Endothelial cell of umbilical vein (primary cell): Measurements from ENCODE around the gene HOXA10. TPM values are rescaled to one million over a fixed set of nuclear protein-coding genes. Genes with fewer than 3 reads are reported as not detected.

Experiments
- BruUV-seq: library from RNA; stranded (reverse); fragments of 400-500 nt; replicated peaks from 2 replicates; lab custom pipeline; 2021; lab: Mats Ljungman, UMichigan
- CTCF ChIA-PET: fragments of 300-600, 350-600 bp; sonication (Branson Sonifier 250); formaldehyde crosslinking; loops from one replicate; lab custom pipeline; 2021; ENCODE audit warnings: antibody characterized with exemption, inconsistent platforms; lab: Charles Lee
- POLR2A ChIA-PET: fragments of 300-600, 350-600 bp; sonication (Branson Sonifier 250); formaldehyde crosslinking; loops from one replicate; lab custom pipeline; 2021; ENCODE audit warnings: antibody characterized with exemption, inconsistent platforms; lab: Charles Lee
- DNase-seq: peaks from one replicate; pipeline ENCODE4 v3.0.0-alpha.2; 2011; ENCODE audit warnings: low read depth, low spot score
- FAIRE-seq: peaks from 2 replicates; lab custom pipeline; 2011; peaks lifted over from hg19 to GRCh38; lab: Jason Lieb, UNC
- H2AFZ ChIP-seq: 2 replicates; pipeline ENCODE4 v1.6.0; 2012; ENCODE audit warnings: low read depth, low read length, control low read depth, inconsistent platforms
- H3K27ac ChIP-seq: 2 replicates; pipeline ENCODE4 v1.5.1; 2011; ENCODE audit warnings: low read depth, mild to moderate bottlenecking, control low read depth, low read length, moderate library complexity; ENCODE audit not compliant: insufficient read depth
- H3K27me3 ChIP-seq, 2 experiments: 2 replicates each; pipeline versions ENCODE4 v1.6.0 to v1.6.1; 2011; ENCODE audit warnings: low read length in 2 of 2, mixed read lengths in 1 of 2; ENCODE audit not compliant: control insufficient read depth in 2 of 2, insufficient read depth in 2 of 2
- H3K36me3 ChIP-seq, 2 experiments: 2 replicates in 1 of 2; 3 replicates in 1 of 2; pipeline ENCODE4 v1.5.1; 2011; ENCODE audit warnings: low read length in 2 of 2, mild to moderate bottlenecking in 1 of 2, moderate library complexity in 1 of 2; ENCODE audit not compliant: control insufficient read depth in 2 of 2, insufficient read depth in 2 of 2; ENCODE audit errors: extremely low read depth in 1 of 2
- H3K4me1 ChIP-seq: 3 replicates; pipeline ENCODE4 v1.5.1; 2011; ENCODE audit warnings: mild to moderate bottlenecking, low read length; ENCODE audit not compliant: control insufficient read depth, insufficient read depth; ENCODE audit errors: extremely low read depth
- H3K4me2 ChIP-seq: 2 replicates; pipeline ENCODE4 v1.6.1; 2011; ENCODE audit warnings: low read length, control low read depth, mixed read lengths; ENCODE audit not compliant: insufficient read depth
- H3K4me3 ChIP-seq, 3 experiments: fragments of 200-600 bp in 1 of 3; sonication (generic), shearing (Covaris generic) in 1 of 3; replicated peaks in 1 of 3; 2 replicates each; pipeline ENCODE4 v1.5.1; 2011 to 2016; ENCODE audit warnings: control low read depth in 3 of 3, low read length in 3 of 3, mild to moderate bottlenecking in 2 of 3, inconsistent platforms in 1 of 3, low read depth in 1 of 3, moderate library complexity in 1 of 3; ENCODE audit not compliant: insufficient read depth in 1 of 3
- H3K79me2 ChIP-seq: 2 replicates; pipeline ENCODE4 v1.6.0; 2012; ENCODE audit warnings: low read length, inconsistent platforms; ENCODE audit not compliant: control insufficient read depth, insufficient read depth
- H3K9ac ChIP-seq: replicated peaks from 2 replicates; pipeline ENCODE3; 2011; ENCODE audit warnings: low read length, control low read depth; ENCODE audit not compliant: insufficient read depth; ENCODE audit errors: extremely low read depth
- H3K9me1 ChIP-seq: replicated peaks from 3 replicates; pipeline ENCODE4 v1.6.0; 2011; ENCODE audit warnings: mild to moderate bottlenecking, low read length; ENCODE audit not compliant: control insufficient read depth, insufficient read depth; ENCODE audit errors: extremely low read depth
- H3K9me3 ChIP-seq: replicated peaks from 2 replicates; pipeline ENCODE4 v1.5.1; 2012; ENCODE audit warnings: low read length, inconsistent platforms; ENCODE audit not compliant: control insufficient read depth, insufficient read depth
- H4K20me1 ChIP-seq: replicated peaks from 2 replicates; pipeline ENCODE3; 2011; ENCODE audit warnings: mild to moderate bottlenecking, low read length; ENCODE audit not compliant: control insufficient read depth, insufficient read depth; ENCODE audit errors: extremely low read depth
- CTCF ChIP-seq, 2 donors: IDR thresholded peaks; 1 replicate in 1 of 2; 2 replicates in 1 of 2; pipeline ENCODE4 v1.5.1; 2011; ENCODE audit warnings: low read length in 2 of 2, mild to moderate bottlenecking in 2 of 2, moderate library complexity in 2 of 2, control low read depth in 1 of 2, inconsistent platforms in 1 of 2, low read depth in 1 of 2; ENCODE audit not compliant: insufficient read depth in 1 of 2; ENCODE audit errors: extremely low read depth in 1 of 2
- EZH2 ChIP-seq: IDR thresholded peaks from 2 replicates; pipeline ENCODE4 v1.6.1; 2012; ENCODE audit warnings: borderline replicate concordance, low read depth, mild to moderate bottlenecking, moderate library complexity, low read length, inconsistent platforms; ENCODE audit not compliant: severe bottlenecking
- FOS ChIP-seq: IDR thresholded peaks from 2 replicates; pipeline ENCODE4 v1.6.1; 2011; ENCODE audit warnings: mild to moderate bottlenecking, low read length, moderate library complexity, borderline replicate concordance; ENCODE audit not compliant: insufficient read depth
- GATA2 ChIP-seq: IDR thresholded peaks from 2 replicates; pipeline ENCODE4 v1.7.0; 2011; ENCODE audit warnings: low read depth, mild to moderate bottlenecking, moderate library complexity, mixed read lengths, low read length; ENCODE audit not compliant: insufficient read length, insufficient read depth
- JUN ChIP-seq: IDR thresholded peaks from 2 replicates; pipeline ENCODE4 v1.6.1; 2011; ENCODE audit warnings: borderline replicate concordance, low read depth; ENCODE audit not compliant: insufficient read length, insufficient read depth
- MAX ChIP-seq: IDR thresholded peaks from 2 replicates; pipeline ENCODE4 v1.6.1; 2011; ENCODE audit not compliant: insufficient read depth, insufficient read length
- MYC ChIP-seq: IDR thresholded peaks from one replicate; pipeline ENCODE4 v1.6.1; 2011; ENCODE audit warnings: mild to moderate bottlenecking, low read depth, low read length
- POLR2A ChIP-seq: IDR thresholded peaks from 2 replicates; pipeline ENCODE4 v1.6.1; 2012; ENCODE audit warnings: low read depth, mild to moderate bottlenecking, control low read depth, low read length
- POLR2AphosphoS5 ChIP-seq: IDR thresholded peaks from 2 replicates; pipeline ENCODE4 v1.6.1; 2012; ENCODE audit warnings: low read depth, mild to moderate bottlenecking, control low read depth, low read length, moderate library complexity; ENCODE audit not compliant: insufficient read depth
- dilution Hi-C: fragments of 300-500 bp; cut with MboI; formaldehyde crosslinking; loops from one replicate; pipeline ENCODE4 v1.15.0; 2019; ENCODE audit warnings: low sequenced_read_pairs; ENCODE audit not compliant: extremely low pct_ligation_motif_present
- intact Hi-C: fragments of 100-400 bp; cut with micrococcal nuclease; formaldehyde crosslinking; loops from one replicate; pipeline ENCODE4 v1.10.0; 2022
- polyA plus RNA-seq, 4 experiments: library from polyadenylated mRNA; depleted of rRNA in 3 of 4; stranded (reverse) in 3 of 4; unstranded in 1 of 4; fragments of >200 nt; gene quantifications; 2 replicates each; pipeline versions ENCODE4 v1.2.1 to v1.2.3, GENCODE V29; 2011 to 2012; ENCODE audit warnings: missing spikeins in 1 of 4
- total RNA-seq: library from RNA; stranded (reverse); gene quantifications from 2 replicates; pipeline ENCODE4 v1.2.3, GENCODE V29; 2021

HOXA10 gene
- total and polyA plus RNA-seq, 2 donors (not counting 3 experiments of a cell fraction or from before 2014, with no cell fraction given) = 24.4 to 30.3 TPM

DNA sequence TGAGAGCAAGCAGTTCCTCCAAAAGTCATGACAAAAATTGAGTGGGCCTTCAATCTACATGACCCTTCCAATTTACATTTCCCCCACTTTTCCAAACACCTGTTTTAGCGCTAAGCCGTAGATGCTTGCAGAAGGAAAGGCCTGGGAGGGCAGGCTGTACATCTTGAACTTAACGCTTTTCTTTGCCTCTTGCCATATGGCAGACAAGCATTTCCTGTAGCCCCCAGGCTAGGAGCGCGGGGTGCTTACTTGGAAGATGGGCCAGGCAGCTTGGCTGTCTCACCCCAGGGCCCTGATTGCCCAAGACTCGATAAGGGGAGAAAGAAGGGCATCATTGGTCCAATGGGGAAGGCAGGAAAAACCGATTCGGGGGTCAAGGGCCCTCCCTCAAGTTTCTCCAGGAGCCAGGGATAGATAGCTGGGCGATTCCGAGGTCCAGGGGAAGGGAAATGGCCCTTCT is 1.8 kb downstream of the HOXA10 start:
- FAIRE-seq (no peak), DNase-seq (peak; percentile 69)
- Histone ChIP-seq H3K27me3 (no peaks in the 10 kb centered on the region), H3K9me1 (no peaks in the 10 kb centered on the region), H3K9me3 (no peaks in the 10 kb centered on the region), H2AFZ (no peak overlapping the region), H3K4me1 (peaks cover 58% of the 10 kb centered on the region), H3K27ac (peak overlapping the region; percentile 96), H3K36me3 (no peaks in the 10 kb centered on the region), H3K4me3 (peak overlapping the region; percentile 35 to 88 (median 59)), H3K79me2 (peaks cover 100% of the 10 kb centered on the region), H3K9ac (peak overlapping the region; percentile 91), H3K4me2 (peak overlapping the region; percentile 98), H4K20me1 (no peaks in the 10 kb centered on the region)
- ChIA-PET CTCF (interaction anchor here (1.2 to 8.0 kb wide), 9 partner anchors 6 to 24 kb away, joined by 4 to 86 read pairs (median 8); partner anchors contain the start of genes HOXA11, HOXA3 and HOXA7), POLR2A (interaction anchor here (1.2 to 1.6 kb wide), 2 partner anchors 10 to 20 kb away, joined by 3 to 4 read pairs; partner anchors contain the start of gene HOXA3)
- TF ChIP-seq MYC (no peak), MAX (no peak), POLR2AphosphoS5 (no peak), EZH2 (no peak), CTCF (IDR thresholded peaks at IDR 0.05; ENCODE audit: extremely low read depth in 1 of 2, insufficient read depth in 1 of 2, low read depth in 1 of 2, low read length in 2 of 2) (no peak), GATA2 (no peak), JUN (no peak), POLR2A (no peak), FOS (no peak)
- intact Hi-C loops = no loop called here
- no TSS peak for BruUV-seq
- dilution Hi-C loops = loop anchor here (25.0 kb wide), 1 partner anchor 985 kb away; no protein-coding TSS in a partner anchor
